ENCODE results near the gene GLIPR2.
A peak's percentile ranks its signal among the peaks of the same experiment; 100 is the strongest.

GLIPR2 gene

GRCh38 chr9:36136894-36137391 lies 410 bp downstream of the GLIPR2 start:
- TF ChIP-seq USF1 (IDR thresholded peaks at IDR 0.05) = 0 out of 2 replicates have a peak, but pooled peaks have one; percentile 2
- peak; percentile 11; the same call in 1 of the 2 replicates for TF ChIP-seq ZBTB7A (IDR thresholded peaks at IDR 0.05; ENCODE audit: low read depth)
- no peak for TF ChIP-seq EP300 (IDR thresholded peaks at IDR 0.05; ENCODE audit: borderline replicate concordance)

GRCh38 chr9:36137392-36138004 lies 965 bp downstream of the GLIPR2 start:
- TF ChIP-seq TCF12 (IDR thresholded peaks at IDR 0.05; ENCODE audit: low read depth) (no peak), ZBTB7A (IDR thresholded peaks at IDR 0.05; ENCODE audit: low read depth) (0 out of 2 replicates have a peak, but pooled peaks have one; percentile 6), NFIC (IDR thresholded peaks at IDR 0.05) (no peak), MAX (IDR thresholded peaks at IDR 0.05) (no peak), USF1 (IDR thresholded peaks at IDR 0.05) (no peak), EP300 (IDR thresholded peaks at IDR 0.05; ENCODE audit: borderline replicate concordance) (no peak)

GRCh38 chr9:36138496-36138895 lies 2.0 kb downstream of the GLIPR2 start:
- no peak for TF ChIP-seq ZBTB7A (IDR thresholded peaks at IDR 0.05; ENCODE audit: low read depth)
- TF ChIP-seq MAX (IDR thresholded peaks at IDR 0.05) = no peak
- TF ChIP-seq TEAD4 (IDR thresholded peaks at IDR 0.05) = no peak
- no peak for TF ChIP-seq USF1 (IDR thresholded peaks at IDR 0.05)
- no peak for TF ChIP-seq EP300 (IDR thresholded peaks at IDR 0.05; ENCODE audit: borderline replicate concordance)

GRCh38 chr9:36138901-36139300 lies 2.4 kb downstream of the GLIPR2 start:
- TF ChIP-seq REST (IDR thresholded peaks at IDR 0.05; ENCODE audit: low read depth) (no peak), YY1 (IDR thresholded peaks at IDR 0.05; ENCODE audit: low read depth) (no peak), RAD21 (IDR thresholded peaks at IDR 0.05; ENCODE audit: low read depth) (no peak), CEBPB (IDR thresholded peaks at IDR 0.05) (no peak), NFIC (IDR thresholded peaks at IDR 0.05) (no peak), USF1 (IDR thresholded peaks at IDR 0.05) (no peak), EGR1 (IDR thresholded peaks at IDR 0.05) (no peak), EP300 (IDR thresholded peaks at IDR 0.05; ENCODE audit: borderline replicate concordance) (no peak), CREB1 (IDR thresholded peaks at IDR 0.05; ENCODE audit: low read depth) (no peak), MAX (IDR thresholded peaks at IDR 0.05) (no peak), FOXM1 (IDR thresholded peaks at IDR 0.05; ENCODE audit: borderline replicate concordance, low read depth) (no peak), TAF1 (IDR thresholded peaks at IDR 0.05; ENCODE audit: low read depth) (no peak), TCF12 (IDR thresholded peaks at IDR 0.05; ENCODE audit: low read depth) (no peak), TEAD4 (IDR thresholded peaks at IDR 0.05) (no peak), ZBTB7A (IDR thresholded peaks at IDR 0.05; ENCODE audit: low read depth) (no peak)

- TF ChIP-seq NFIC (IDR thresholded peaks at IDR 0.05) = no peak
- TF ChIP-seq YY1 (IDR thresholded peaks at IDR 0.05; ENCODE audit: low read depth) = no peak
- no peak for TF ChIP-seq EP300 (IDR thresholded peaks at IDR 0.05; ENCODE audit: borderline replicate concordance)
- no peak for TF ChIP-seq REST (IDR thresholded peaks at IDR 0.05; ENCODE audit: low read depth)
- TF ChIP-seq FOXM1 (IDR thresholded peaks at IDR 0.05; ENCODE audit: borderline replicate concordance, low read depth) = no peak
- TF ChIP-seq TAF1 (IDR thresholded peaks at IDR 0.05; ENCODE audit: low read depth) = no peak
- TF ChIP-seq RAD21 (IDR thresholded peaks at IDR 0.05; ENCODE audit: low read depth) = no peak
- TF ChIP-seq TEAD4 (IDR thresholded peaks at IDR 0.05) = no peak
- no peak for TF ChIP-seq ZBTB7A (IDR thresholded peaks at IDR 0.05; ENCODE audit: low read depth)
- TF ChIP-seq EGR1 (IDR thresholded peaks at IDR 0.05) = no peak
- TF ChIP-seq CEBPB (IDR thresholded peaks at IDR 0.05) = no peak
- no peak for TF ChIP-seq USF1 (IDR thresholded peaks at IDR 0.05)
- TF ChIP-seq CREB1 (IDR thresholded peaks at IDR 0.05; ENCODE audit: low read depth) = no peak
- no peak for TF ChIP-seq TCF12 (IDR thresholded peaks at IDR 0.05; ENCODE audit: low read depth)
- TF ChIP-seq MAX (IDR thresholded peaks at IDR 0.05) = no peak
Observed at GRCh38 chr9:36140086-36141084, 3.9 kb downstream of the GLIPR2 start.
